Measurements from ENCODE around the gene VIT.
"Not testable (repeated sequence)": the region's sequence is repeated elsewhere in the genome, so short reads cannot be mapped to it uniquely, and the experiment has no call there.

Gene VIT

GRCh38 chr2:36809069-36809445 is 112.5 kb downstream of the VIT start:
- DNase-seq = no peak

GRCh38 chr2:36811071-36811470 is 114.6 kb downstream of the VIT start:
- no peak for DNase-seq

GRCh38 chr2:36812196-36812595 is 115.7 kb downstream of the VIT start:
- no peak for DNase-seq

- DNase-seq = no peak
These were observed 122.0 kb downstream of the VIT start for GRCh38 chr2:36818542-36818941.

GRCh38 chr2:36819095-36819711 is 122.7 kb downstream of the VIT start:
- no peak for DNase-seq

GRCh38 chr2:36820942-36821605 is 124.6 kb downstream of the VIT start:
- no peak for DNase-seq

GRCh38 chr2:36823862-36824261 is 127.4 kb downstream of the VIT start:
- DNase-seq = no peak

GRCh38 chr2:36824273-36824672 is 127.8 kb downstream of the VIT start:
- DNase-seq = no peak

GRCh38 chr2:36824683-36825082 is 128.2 kb downstream of the VIT start:
- not testable (repeated sequence) for DNase-seq

GRCh38 chr2:36831185-36831584 is 134.7 kb downstream of the VIT start:
- DNase-seq = no peak

GRCh38 chr2:36834203-36834602 is 137.7 kb downstream of the VIT start:
- DNase-seq = no peak

GRCh38 chr2:36834731-36835524 is 138.4 kb downstream of the VIT start:
- no peak for DNase-seq

- DNase-seq = no peak
These were observed 143.6 kb downstream of the VIT start for GRCh38 chr2:36839976-36840617.

GRCh38 chr2:36843838-36844237 is 147.3 kb downstream of the VIT start:
- DNase-seq = no peak

- no peak for DNase-seq
These were observed 152.8 kb downstream of the VIT start for GRCh38 chr2:36849265-36849664.

- no peak for DNase-seq
These were observed 157.7 kb downstream of the VIT start for GRCh38 chr2:36854241-36854640.

- DNase-seq = no peak
These were observed 158.9 kb downstream of the VIT start for GRCh38 chr2:36855429-36855828.

GRCh38 chr2:36857713-36858112 is 161.2 kb downstream of the VIT start:
- no peak for DNase-seq

GRCh38 chr2:36858551-36859365 is 162.3 kb downstream of the VIT start:
- DNase-seq = no peak

GRCh38 chr2:36859366-36859792 is 162.9 kb downstream of the VIT start:
- DNase-seq = no peak

- DNase-seq = no peak
These were observed 165.4 kb downstream of the VIT start for GRCh38 chr2:36861896-36862295.

Measured in activated naive CD4-positive, alpha-beta T cell (primary cell).